Epidermal melanocyte (primary cell): ENCODE measurements around the gene HTT-AS.
"Not testable (repeated sequence)": the region's sequence is repeated elsewhere in the genome, so short reads cannot be mapped to it uniquely, and the experiment has no call there.

ENCODE experiments used
- DNase-seq: peaks from one replicate; pipeline ENCODE4 v3.0.0; 2011; ENCODE audit warnings: low spot score; ENCODE audit not compliant: insufficient read length

HTT-AS gene

GRCh38 chr4:3051141-3051897 lies 23.0 kb downstream of the HTT-AS start:
- DNase-seq: not testable (repeated sequence)

- no peak for DNase-seq
Observed at GRCh38 chr4:3047464-3048286, 26.7 kb downstream of the HTT-AS start.

GRCh38 chr4:3046623-3047022 lies 27.7 kb downstream of the HTT-AS start:
- no peak for DNase-seq

GRCh38 chr4:3046162-3046561 lies 28.2 kb downstream of the HTT-AS start:
- no peak for DNase-seq

- DNase-seq: no peak
Observed at GRCh38 chr4:3044870-3045819, 29.2 kb downstream of the HTT-AS start.

- no peak for DNase-seq
Observed at GRCh38 chr4:3043282-3044020, 30.9 kb downstream of the HTT-AS start.

GRCh38 chr4:3042226-3042625 lies 32.1 kb downstream of the HTT-AS start:
- no peak for DNase-seq

GRCh38 chr4:3041192-3042142 lies 32.9 kb downstream of the HTT-AS start:
- DNase-seq: no peak

GRCh38 chr4:3040452-3041191 lies 33.7 kb downstream of the HTT-AS start:
- DNase-seq: no peak

- no peak for DNase-seq
Observed at GRCh38 chr4:3039706-3040366, 34.5 kb downstream of the HTT-AS start.

GRCh38 chr4:3037957-3038461 lies 36.3 kb downstream of the HTT-AS start:
- no peak for DNase-seq

- DNase-seq: no peak
Observed at GRCh38 chr4:3036131-3036952, 38.0 kb downstream of the HTT-AS start.

- DNase-seq: no peak
Observed at GRCh38 chr4:3035674-3036073, 38.7 kb downstream of the HTT-AS start.

GRCh38 chr4:3035249-3035648 lies 39.1 kb downstream of the HTT-AS start:
- no peak for DNase-seq

GRCh38 chr4:3034231-3034630 lies 40.1 kb downstream of the HTT-AS start:
- no peak for DNase-seq

- no peak for DNase-seq
Observed at GRCh38 chr4:3031357-3032082, 42.8 kb downstream of the HTT-AS start.
